ENCODE measurements around the gene ZNF277.

The ZNF277 gene

GRCh38 chr7:112286250-112287086 lies 80.0 kb downstream of the ZNF277 start:
- POLR2A ChIA-PET = interaction anchor here (0.6 kb wide), 1 partner anchor 1662 kb away, joined by 3 read pairs; no protein-coding TSS in a partner anchor
- CTCF ChIA-PET = interaction anchor here (1.2 kb wide), 1 partner anchor 17 kb away, joined by 3 read pairs; no protein-coding TSS in a partner anchor
- DNase-seq (ENCODE audit: extremely low spot score) = no peak
- TF ChIP-seq CTCF (IDR thresholded peaks at IDR 0.05; ENCODE audit: control extremely low read depth, extremely low read depth, low read depth, missing control alignments) = no peak

GRCh38 chr7:112288301-112288700 lies 81.8 kb downstream of the ZNF277 start:
- POLR2A ChIA-PET = no interaction called here

GRCh38 chr7:112290065-112290464 lies 83.6 kb downstream of the ZNF277 start:
- no peak for TF ChIP-seq CTCF (IDR thresholded peaks at IDR 0.05; ENCODE audit: control extremely low read depth, extremely low read depth, low read depth, missing control alignments)
- ChIA-PET POLR2A (no interaction called here), CTCF (no interaction called here)
- no peak for DNase-seq (ENCODE audit: extremely low spot score)

More at GRCh38 chr7:112288301-112288700, 81.8 kb downstream of the ZNF277 start:
- no peak for TF ChIP-seq CTCF (IDR thresholded peaks at IDR 0.05; ENCODE audit: control extremely low read depth, extremely low read depth, low read depth, missing control alignments)
- CTCF ChIA-PET = interaction anchor here (0.9 to 1.4 kb wide), 4 partner anchors 9 to 35 kb away, joined by 3 to 4 read pairs (median 3); no protein-coding TSS in a partner anchor
- no peak for DNase-seq (ENCODE audit: extremely low spot score)

- ChIA-PET POLR2A (no interaction called here), CTCF (no interaction called here)
- no peak for TF ChIP-seq CTCF (IDR thresholded peaks at IDR 0.05; ENCODE audit: control extremely low read depth, extremely low read depth, low read depth, missing control alignments)
- DNase-seq (ENCODE audit: extremely low spot score) = no peak
Observed at GRCh38 chr7:112292162-112292561, 85.7 kb downstream of the ZNF277 start.

GRCh38 chr7:112293416-112293815 lies 86.9 kb downstream of the ZNF277 start:
- no peak for DNase-seq (ENCODE audit: extremely low spot score)
- ChIA-PET POLR2A (no interaction called here), CTCF (interaction anchor here (1.6 kb wide), 1 partner anchor 9 kb away, joined by 3 read pairs; no protein-coding TSS in a partner anchor)
- TF ChIP-seq CTCF (IDR thresholded peaks at IDR 0.05; ENCODE audit: control extremely low read depth, extremely low read depth, low read depth, missing control alignments) = no peak

GRCh38 chr7:112296432-112296831 lies 89.9 kb downstream of the ZNF277 start:
- ChIA-PET CTCF (interaction anchor here (1.6 kb wide), 1 partner anchor 8 kb away, joined by 3 read pairs; no protein-coding TSS in a partner anchor), POLR2A (interaction anchor here (0.7 kb wide), 1 partner anchor 154 kb away, joined by 3 read pairs; the partner anchor contains the start of gene IFRD1)
- DNase-seq (ENCODE audit: extremely low spot score) = no peak
- no peak for TF ChIP-seq CTCF (IDR thresholded peaks at IDR 0.05; ENCODE audit: control extremely low read depth, extremely low read depth, low read depth, missing control alignments)

All from GM10248 (cell line).